PC-3 (cell line): Measurements from ENCODE around the gene EP400. TPM values are rescaled to one million over a fixed set of nuclear protein-coding genes. Genes with fewer than 3 reads are reported as not detected.

Experiments
- ATAC-seq: fragments of 200-7000 bp; cut with Tn5 transposase; 2 replicates; pipeline ENCODE4 v1.9.1; 2020; ENCODE audit warnings: mild to moderate bottlenecking, moderate library complexity
- BruUV-seq: library from RNA; stranded (reverse); fragments of 400-500 nt; replicated peaks from 2 replicates; lab custom pipeline; 2021; lab: Mats Ljungman, UMichigan
- CTCF ChIA-PET: fragments of 300-600 bp; sonication (Branson Sonifier 250); formaldehyde crosslinking; loops from one replicate; lab custom pipeline; 2022; ENCODE audit warnings: antibody characterized with exemption; lab: Charles Lee
- POLR2A ChIA-PET: fragments of 300-600 bp; sonication (Branson Sonifier 250); formaldehyde crosslinking; loops from one replicate; lab custom pipeline; 2022; ENCODE audit warnings: antibody characterized with exemption; ENCODE audit not compliant: unreplicated experiment; lab: Charles Lee
- DNase-seq: peaks from one replicate; pipeline ENCODE4 v3.0.0-alpha.2; 2015
- H2AFZ ChIP-seq: fragments of 300-600 bp; sonication (generic); 2 replicates; pipeline ENCODE4 v1.6.0; 2016; ENCODE audit warnings: antibody characterized with exemption, low read length
- H3F3A ChIP-seq: fragments of 300-600 bp; sonication (generic); one replicate; pipeline ENCODE4 v1.6.0; 2017; ENCODE audit warnings: antibody characterized with exemption, low read length, control low read depth, mild to moderate bottlenecking; ENCODE audit not compliant: unreplicated experiment
- H3K27ac ChIP-seq: fragments of 300-600 bp; sonication (generic); 2 replicates; pipeline ENCODE4 v1.5.1; 2016; ENCODE audit warnings: mild to moderate bottlenecking, low read length
- H3K27me3 ChIP-seq: fragments of 300-600 bp; sonication (generic); 2 replicates; pipeline ENCODE4 v1.6.1; 2016; ENCODE audit warnings: low read length, mixed read lengths
- H3K36me3 ChIP-seq: fragments of 300-600 bp; sonication (generic); 2 replicates; pipeline ENCODE4 v1.6.1; 2016; ENCODE audit warnings: low read depth, mixed run types, low read length, mixed read lengths
- H3K4me1 ChIP-seq: fragments of 300-600 bp; sonication (generic); 2 replicates; pipeline ENCODE4 v1.5.1; 2016; ENCODE audit warnings: low read length; ENCODE audit not compliant: insufficient read depth
- H3K4me2 ChIP-seq: fragments of 300-600 bp; sonication (generic); 2 replicates; pipeline ENCODE4 v1.6.0; 2016; ENCODE audit warnings: low read length
- H3K4me3 ChIP-seq: fragments of 300-600 bp; sonication (generic); 2 replicates; pipeline ENCODE4 v1.5.1; 2016; ENCODE audit warnings: mild to moderate bottlenecking, low read length, mixed read lengths
- H3K79me2 ChIP-seq: fragments of 300-600 bp; sonication (generic); 2 replicates; pipeline ENCODE4 v1.6.1; 2017; ENCODE audit warnings: low read length, mixed read lengths
- H3K9ac ChIP-seq: fragments of 300-600 bp; sonication (generic); 2 replicates; pipeline ENCODE4 v1.6.0; 2016; ENCODE audit warnings: mild to moderate bottlenecking, low read length
- H3K9me2 ChIP-seq: fragments of 300-600 bp; sonication (generic); replicated peaks from 2 replicates; pipeline ENCODE4 v1.6.1; 2016; ENCODE audit warnings: mixed run types, low read length, mixed read lengths
- H3K9me3 ChIP-seq: fragments of 300-600 bp; sonication (generic); 2 replicates; pipeline ENCODE4 v1.6.1; 2016; ENCODE audit warnings: low read length, mixed read lengths
- H4K20me1 ChIP-seq: fragments of 300-600 bp; sonication (generic); 2 replicates; pipeline ENCODE4 v1.6.1; 2016; ENCODE audit warnings: low read length, mixed read lengths
- CTCF ChIP-seq: fragments of 300-600 bp; sonication (generic); conservative IDR thresholded peaks from 2 replicates; pipeline ENCODE4 v1.5.1; 2017; ENCODE audit warnings: antibody characterized with exemption, low read depth, mild to moderate bottlenecking, low read length
- EZH2 ChIP-seq: fragments of 300-600 bp; sonication (generic); IDR thresholded peaks from one replicate; pipeline ENCODE4 v1.6.1; 2017; ENCODE audit warnings: antibody characterized with exemption, mild to moderate bottlenecking, low read length; ENCODE audit not compliant: unreplicated experiment
- EZH2phosphoT487 ChIP-seq: fragments of 300-600 bp; sonication (generic); IDR thresholded peaks from 2 replicates; pipeline ENCODE4 v1.6.1; 2018; ENCODE audit warnings: mild to moderate bottlenecking, antibody characterized with exemption, low read length, borderline replicate concordance
- intact Hi-C: fragments of 100-400 bp; cut with micrococcal nuclease; formaldehyde crosslinking; loops from 2 replicates; pipeline ENCODE4 v1.9.0; 2023
- total RNA-seq: library from RNA; depleted of rRNA; stranded (reverse); fragments of >200 nt; gene quantifications from 2 replicates; pipeline ENCODE4 v1.2.3, GENCODE V29; 2014

Gene EP400
- total RNA-seq, 1 experiment from 2014 or later: 20.2 TPM

- H3K9me2 ChIP-seq: no peaks in the 10 kb centered on the region
- TF ChIP-seq EZH2phosphoT487: no peak
- no peak for TF ChIP-seq EZH2
- no peak for TF ChIP-seq CTCF
- BruUV-seq: no TSS peak
- peaks cover 16% of the 10 kb centered on the region for H3K79me2 ChIP-seq
- ChIA-PET CTCF (no interaction called here), POLR2A (no interaction called here)
- H3K27ac ChIP-seq: no peak overlapping the region
- H3K36me3 ChIP-seq: peaks cover 22% of the 10 kb centered on the region
- intact Hi-C loops: no loop called here
- H3K9ac ChIP-seq: no peak overlapping the region
- ATAC-seq (no peak), DNase-seq (no peak)
- H4K20me1 ChIP-seq: peaks cover 12% of the 10 kb centered on the region; the same call in 1 of the 2 replicates
- H3K27me3 ChIP-seq: no peaks in the 10 kb centered on the region
- H3F3A ChIP-seq: peaks cover 7% of the 10 kb centered on the region
- peaks cover 20% of the 10 kb centered on the region for H3K4me1 ChIP-seq
- H3K9me3 ChIP-seq: no peaks in the 10 kb centered on the region
- no peak overlapping the region for H3K4me3 ChIP-seq
- H2AFZ ChIP-seq: no peak overlapping the region
- no peak overlapping the region for H3K4me2 ChIP-seq
Observed at GRCh38 chr12:132103542-132104308, 154.0 kb downstream of the EP400 start.

GRCh38 chr12:132105467-132105866 lies 155.7 kb downstream of the EP400 start:
- ChIA-PET POLR2A (no interaction called here), CTCF (no interaction called here)
- H3K4me3 ChIP-seq: no peak overlapping the region
- TF ChIP-seq EZH2phosphoT487: no peak
- no peak for TF ChIP-seq CTCF
- no peak for TF ChIP-seq EZH2
- no peak overlapping the region for H3K9ac ChIP-seq
- no TSS peak for BruUV-seq
- H3K27me3 ChIP-seq: no peaks in the 10 kb centered on the region
- H3F3A ChIP-seq: peaks cover 7% of the 10 kb centered on the region
- DNase-seq: no peak
- H3K4me1 ChIP-seq: peaks cover 20% of the 10 kb centered on the region
- H3K36me3 ChIP-seq: peaks cover 22% of the 10 kb centered on the region; the same call in 1 of the 2 replicates
- H3K4me2 ChIP-seq: no peak overlapping the region
- no peak overlapping the region for H2AFZ ChIP-seq
- H4K20me1 ChIP-seq: peaks cover 12% of the 10 kb centered on the region; the same call in 1 of the 2 replicates
- peaks cover 16% of the 10 kb centered on the region for H3K79me2 ChIP-seq
- no peak overlapping the region for H3K27ac ChIP-seq
- H3K9me2 ChIP-seq: no peaks in the 10 kb centered on the region
- H3K9me3 ChIP-seq: no peaks in the 10 kb centered on the region
- intact Hi-C loops: no loop called here
- ATAC-seq: no peak

GRCh38 chr12:132106921-132107320 lies 157.2 kb downstream of the EP400 start:
- DNase-seq (peak; percentile 95), ATAC-seq (peak; percentile 91)
- POLR2A ChIA-PET: no interaction called here
- no peaks in the 10 kb centered on the region for H3K9me3 ChIP-seq
- peaks cover 20% of the 10 kb centered on the region for H3K4me1 ChIP-seq
- H3K9me2 ChIP-seq: no peaks in the 10 kb centered on the region
- peak overlapping the region; percentile 60 for H3K27ac ChIP-seq
- intact Hi-C loops: loop anchor here (2.0 kb wide), 1 partner anchor 22 kb away; no protein-coding TSS in a partner anchor
- BruUV-seq: no TSS peak
- TF ChIP-seq EZH2phosphoT487 (no peak), EZH2 (no peak), CTCF (no peak)
- H3K4me2 ChIP-seq: peak overlapping the region; percentile 69
- H2AFZ ChIP-seq: no peak overlapping the region
- CTCF ChIA-PET: interaction anchor here (0.8 kb wide), 1 partner anchor 112 kb away, joined by 3 read pairs; no protein-coding TSS in a partner anchor
- H3K79me2 ChIP-seq: peaks cover 16% of the 10 kb centered on the region
- H3K36me3 ChIP-seq: peaks cover 22% of the 10 kb centered on the region; the same call in 1 of the 2 replicates
- H3F3A ChIP-seq: peaks cover 7% of the 10 kb centered on the region
- H4K20me1 ChIP-seq: peaks cover 7% of the 10 kb centered on the region; the same call in 1 of the 2 replicates
- H3K27me3 ChIP-seq: no peaks in the 10 kb centered on the region
- H3K4me3 ChIP-seq: peak overlapping the region; percentile 36; the same call in 1 of the 2 replicates
- no peak overlapping the region for H3K9ac ChIP-seq
